DND-41 (cell line): Measurements from ENCODE around the gene ZNF526.

Experiments
- EZH2 ChIP-seq: IDR thresholded peaks from 3 replicates; pipeline ENCODE4 v1.6.1; 2012; ENCODE audit warnings: borderline replicate concordance, low read depth, mild to moderate bottlenecking, moderate library complexity, low read length, inconsistent platforms; ENCODE audit not compliant: severe bottlenecking
- TF ChIP-seq, protein P1 (sequence below): IDR thresholded peaks from 2 replicates; pipeline ENCODE4 v1.5.1; 2012; ENCODE audit warnings: borderline replicate concordance, low read length, moderate library complexity, mild to moderate bottlenecking; ENCODE audit not compliant: poor library complexity, severe bottlenecking; ENCODE audit errors: extremely low read depth

DNA sequence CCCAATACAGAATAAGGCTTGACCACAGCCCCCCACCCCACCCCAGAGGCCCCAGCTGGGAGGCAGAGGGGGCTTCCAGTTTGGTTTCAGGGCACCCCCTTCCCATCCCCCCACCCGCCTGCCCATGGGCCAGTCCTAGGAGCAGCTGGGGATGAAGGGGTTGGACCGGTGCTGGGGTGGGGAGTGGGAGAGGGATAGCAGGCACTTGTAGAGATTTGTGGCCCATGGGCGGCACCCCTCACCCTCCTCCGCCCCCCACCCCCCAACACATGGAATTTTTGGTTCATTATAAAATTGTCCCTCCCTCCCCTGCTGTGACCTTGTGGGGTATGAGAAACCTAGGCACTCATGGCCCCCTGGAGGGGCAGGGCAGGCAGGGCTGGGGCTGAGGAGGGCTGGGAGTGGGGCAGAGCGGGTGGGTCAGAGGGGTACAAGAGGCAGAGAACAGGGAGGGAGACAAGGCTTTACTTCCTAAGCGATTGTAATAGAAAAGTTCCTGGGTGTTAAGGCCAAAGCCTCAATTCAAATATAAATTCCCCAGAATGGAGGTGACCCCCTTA lies 27.6 kb downstream of the ZNF526 start:
- TF ChIP-seq, protein P1, sequence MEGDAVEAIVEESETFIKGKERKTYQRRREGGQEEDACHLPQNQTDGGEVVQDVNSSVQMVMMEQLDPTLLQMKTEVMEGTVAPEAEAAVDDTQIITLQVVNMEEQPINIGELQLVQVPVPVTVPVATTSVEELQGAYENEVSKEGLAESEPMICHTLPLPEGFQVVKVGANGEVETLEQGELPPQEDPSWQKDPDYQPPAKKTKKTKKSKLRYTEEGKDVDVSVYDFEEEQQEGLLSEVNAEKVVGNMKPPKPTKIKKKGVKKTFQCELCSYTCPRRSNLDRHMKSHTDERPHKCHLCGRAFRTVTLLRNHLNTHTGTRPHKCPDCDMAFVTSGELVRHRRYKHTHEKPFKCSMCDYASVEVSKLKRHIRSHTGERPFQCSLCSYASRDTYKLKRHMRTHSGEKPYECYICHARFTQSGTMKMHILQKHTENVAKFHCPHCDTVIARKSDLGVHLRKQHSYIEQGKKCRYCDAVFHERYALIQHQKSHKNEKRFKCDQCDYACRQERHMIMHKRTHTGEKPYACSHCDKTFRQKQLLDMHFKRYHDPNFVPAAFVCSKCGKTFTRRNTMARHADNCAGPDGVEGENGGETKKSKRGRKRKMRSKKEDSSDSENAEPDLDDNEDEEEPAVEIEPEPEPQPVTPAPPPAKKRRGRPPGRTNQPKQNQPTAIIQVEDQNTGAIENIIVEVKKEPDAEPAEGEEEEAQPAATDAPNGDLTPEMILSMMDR = no peak
- TF ChIP-seq EZH2 = no peak
